ENCODE results near the gene ADAM33.

ADAM33 gene

DNA sequence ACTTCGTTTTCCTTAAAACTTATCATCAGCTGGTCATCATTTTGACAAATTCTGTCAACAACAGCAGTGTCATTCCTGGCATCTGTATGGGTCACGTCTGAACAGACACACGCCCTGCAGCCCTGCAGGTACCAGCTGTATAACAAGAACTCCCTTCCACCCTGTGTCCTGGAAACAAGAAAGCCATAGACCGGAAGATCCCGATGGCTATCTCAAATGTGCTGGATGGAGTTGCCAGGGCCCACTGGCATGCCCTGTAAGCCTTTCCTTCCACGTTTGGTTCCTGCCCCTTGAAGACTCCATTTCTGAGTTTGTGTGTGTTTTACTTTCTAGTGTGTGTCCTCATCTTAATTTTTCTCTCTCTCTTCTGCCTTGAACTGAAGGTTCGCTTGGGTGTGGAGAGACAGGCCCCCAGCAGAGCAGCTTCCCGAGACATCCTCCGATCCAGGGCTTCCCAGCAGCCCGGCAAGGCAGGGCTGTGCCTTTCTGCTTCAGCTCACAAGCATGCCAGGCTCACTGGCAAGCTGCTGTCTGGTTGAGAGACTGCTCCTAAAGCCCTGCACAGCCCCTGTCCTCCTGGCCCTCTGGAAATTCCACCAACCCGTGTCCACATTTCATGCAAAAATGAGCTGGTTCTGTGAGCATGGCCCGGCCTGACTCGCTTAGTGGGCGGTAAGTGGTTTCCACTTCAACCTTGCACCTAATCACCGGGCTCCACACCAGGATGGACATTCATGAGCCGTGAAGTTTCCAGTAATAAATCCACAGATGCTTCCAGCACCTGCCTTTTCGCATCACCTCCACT lies 27.3 kb downstream of the ADAM33 start:
- no peak overlapping the region for H3K27ac ChIP-seq (ENCODE audit: insufficient read depth in 1 of 2, low read depth in 1 of 2, low read length in 2 of 2, poor library complexity in 1 of 2, severe bottlenecking in 2 of 2)
- H3K9me3 ChIP-seq (ENCODE audit: control extremely low read depth in 1 of 5, control insufficient read depth in 4 of 5, insufficient read depth in 2 of 5, low read depth in 1 of 5, low read length in 4 of 5): no peaks in the 10 kb centered on the region
- WGBS (ENCODE audit: insufficient coverage): 94% methylated on average over 16 of the region's 17 CpGs
- ChIA-PET POLR2A (no interaction called here), CTCF (interaction anchor here (0.6 to 0.9 kb wide), 2 partner anchors 23 to 130 kb away, joined by 3 to 6 read pairs; no protein-coding TSS in a partner anchor)
- H3K27me3 ChIP-seq (replicated peaks in 2 of 5; ENCODE audit: control insufficient read depth in 4 of 5, insufficient read depth in 5 of 5, low read length in 4 of 5): peaks cover 0 to 29% (median 6%) of the 10 kb centered on the region in 5 experiments
- no peak overlapping the region for H3K4me3 ChIP-seq (ENCODE audit: control insufficient read depth in 1 of 7, extremely low read depth in 1 of 7, insufficient read depth in 4 of 7, low read depth in 2 of 7, low read length in 6 of 7)
- H3K36me3 ChIP-seq (ENCODE audit: control insufficient read depth in 4 of 4, insufficient read depth in 4 of 4, low read length in 3 of 4): peaks cover 0 to 5% (median 2%) of the 10 kb centered on the region in 4 experiments
- H3K4me1 ChIP-seq (ENCODE audit: control extremely low read depth in 1 of 4, control insufficient read depth in 4 of 4, insufficient read depth in 4 of 4, low read length in 3 of 4): peaks cover 0 to 10% (median 3%) of the 10 kb centered on the region in 4 experiments
- no peak for DNase-seq

- POLR2A ChIA-PET: no interaction called here
These were observed 27.9 kb downstream of the ADAM33 start for GRCh38 chr20:3653921-3654320.

DNA sequence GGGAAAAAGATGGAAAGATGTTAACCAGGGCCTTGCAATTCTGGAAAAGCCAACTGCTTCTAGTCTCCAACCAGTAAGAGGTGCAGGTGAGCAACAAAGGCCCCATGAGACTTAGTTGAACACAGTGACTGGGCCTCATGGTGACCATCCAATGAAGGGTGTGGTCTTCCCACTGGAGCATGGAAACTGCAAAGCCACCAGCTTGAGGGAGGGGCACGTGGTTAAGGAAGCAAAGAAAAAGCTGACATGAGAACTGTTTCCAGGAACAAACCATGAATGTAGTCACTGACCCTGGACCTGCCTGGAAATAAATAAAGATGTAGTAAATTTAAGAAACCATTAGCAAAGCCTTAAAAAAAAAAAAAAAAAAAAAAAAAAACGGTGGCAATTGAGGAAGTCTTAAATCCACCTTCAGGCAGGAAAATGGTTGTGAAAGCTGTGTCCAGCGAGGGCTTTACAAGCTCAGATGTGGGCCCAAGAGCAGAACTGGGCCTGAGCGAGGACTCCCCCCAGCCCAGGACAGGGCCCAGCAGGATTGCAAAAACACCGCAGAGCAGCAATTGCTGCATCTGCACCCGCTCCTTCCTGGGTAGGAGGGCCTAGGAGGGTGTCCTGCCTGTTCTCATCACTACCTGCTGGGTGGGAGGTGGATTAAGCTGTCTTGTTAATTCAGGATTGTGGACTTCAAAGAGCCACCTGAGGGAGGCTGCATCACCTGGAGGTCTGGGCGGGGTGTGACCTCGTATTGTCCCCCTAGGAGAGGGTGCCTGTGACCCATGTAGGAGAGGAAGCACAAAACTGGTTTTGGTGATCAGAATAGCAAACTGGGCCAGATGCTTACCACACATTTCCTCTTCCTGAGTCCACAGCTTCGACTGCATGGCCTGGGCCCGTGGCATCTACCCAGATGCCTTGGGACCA lies 28.9 kb downstream of the ADAM33 start:
- peaks cover 0 to 13% (median 0%) of the 10 kb centered on the region in 5 experiments for H3K27me3 ChIP-seq (replicated peaks in 2 of 5; ENCODE audit: control insufficient read depth in 4 of 5, insufficient read depth in 5 of 5, low read length in 4 of 5)
- POLR2A ChIA-PET: no interaction called here
- H3K4me3 ChIP-seq (ENCODE audit: control insufficient read depth in 1 of 7, extremely low read depth in 1 of 7, insufficient read depth in 4 of 7, low read depth in 2 of 7, low read length in 6 of 7): no peak overlapping the region
- no peak for DNase-seq
- CTCF ChIA-PET: interaction anchor here (1.0 to 1.1 kb wide), 2 partner anchors 19 to 765 kb away, joined by 3 read pairs; no protein-coding TSS in a partner anchor
- 55% methylated on average over 7 of the region's 10 CpGs for WGBS (ENCODE audit: insufficient coverage)
- H3K36me3 ChIP-seq (ENCODE audit: control insufficient read depth in 4 of 4, insufficient read depth in 4 of 4, low read length in 3 of 4): peaks cover 0 to 6% (median 5%) of the 10 kb centered on the region in 4 experiments
- H3K9me3 ChIP-seq (ENCODE audit: control extremely low read depth in 1 of 5, control insufficient read depth in 4 of 5, insufficient read depth in 2 of 5, low read depth in 1 of 5, low read length in 4 of 5): no peaks in the 10 kb centered on the region
- peaks cover 0 to 10% (median 3%) of the 10 kb centered on the region in 4 experiments for H3K4me1 ChIP-seq (ENCODE audit: control extremely low read depth in 1 of 4, control insufficient read depth in 4 of 4, insufficient read depth in 4 of 4, low read length in 3 of 4)
- H3K27ac ChIP-seq (ENCODE audit: insufficient read depth in 1 of 2, low read depth in 1 of 2, low read length in 2 of 2, poor library complexity in 1 of 2, severe bottlenecking in 2 of 2): no peak overlapping the region

More at GRCh38 chr20:3653921-3654320, 27.9 kb downstream of the ADAM33 start:
- Histone ChIP-seq H3K9me3 (ENCODE audit: control extremely low read depth in 1 of 5, control insufficient read depth in 4 of 5, insufficient read depth in 2 of 5, low read depth in 1 of 5, low read length in 4 of 5) (no peaks in the 10 kb centered on the region), H3K27me3 (replicated peaks in 2 of 5; ENCODE audit: control insufficient read depth in 4 of 5, insufficient read depth in 5 of 5, low read length in 4 of 5) (peaks cover 0 to 23% (median 6%) of the 10 kb centered on the region in 5 experiments), H3K4me1 (ENCODE audit: control extremely low read depth in 1 of 4, control insufficient read depth in 4 of 4, insufficient read depth in 4 of 4, low read length in 3 of 4) (peaks cover 0 to 10% (median 3%) of the 10 kb centered on the region in 4 experiments), H3K27ac (ENCODE audit: insufficient read depth in 1 of 2, low read depth in 1 of 2, low read length in 2 of 2, poor library complexity in 1 of 2, severe bottlenecking in 2 of 2) (no peak overlapping the region), H3K4me3 (ENCODE audit: control insufficient read depth in 1 of 7, extremely low read depth in 1 of 7, insufficient read depth in 4 of 7, low read depth in 2 of 7, low read length in 6 of 7) (no peak overlapping the region), H3K36me3 (ENCODE audit: control insufficient read depth in 4 of 4, insufficient read depth in 4 of 4, low read length in 3 of 4) (peaks cover 0 to 5% (median 2%) of the 10 kb centered on the region in 4 experiments)
- WGBS (ENCODE audit: insufficient coverage): 100% methylated on average over 2 of the region's 2 CpGs
- no peak for DNase-seq
- CTCF ChIA-PET: interaction anchor here (0.5 to 1.1 kb wide), 4 partner anchors 23 to 764 kb away, joined by 3 to 6 read pairs (median 3); no protein-coding TSS in a partner anchor

DNA sequence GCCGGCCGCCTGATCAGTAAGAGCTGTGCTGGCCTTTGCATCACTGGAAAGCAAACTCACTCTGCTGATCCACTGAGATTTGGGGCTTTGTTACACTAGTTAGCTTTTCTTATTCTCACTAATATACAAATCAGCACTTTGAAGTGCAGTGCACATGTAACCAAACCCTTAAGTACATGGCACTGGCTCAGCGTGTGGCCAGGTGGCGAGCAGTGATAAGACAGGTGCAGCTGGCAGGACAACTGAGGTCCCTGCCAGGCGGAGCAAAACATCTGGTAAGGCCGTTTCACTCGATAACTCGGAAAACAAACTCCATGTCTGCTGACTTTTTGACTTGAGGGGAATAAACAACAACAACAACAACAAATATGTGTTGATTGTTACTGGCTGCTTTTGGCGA lies 29.6 kb downstream of the ADAM33 start:
- H3K27me3 ChIP-seq (replicated peaks in 2 of 5; ENCODE audit: control insufficient read depth in 4 of 5, insufficient read depth in 5 of 5, low read length in 4 of 5): peaks cover 0 to 6% (median 0%) of the 10 kb centered on the region in 5 experiments
- POLR2A ChIA-PET: no interaction called here
- peaks cover 0 to 11% (median 7%) of the 10 kb centered on the region in 4 experiments for H3K36me3 ChIP-seq (ENCODE audit: control insufficient read depth in 4 of 4, insufficient read depth in 4 of 4, low read length in 3 of 4)
- H3K27ac ChIP-seq (ENCODE audit: insufficient read depth in 1 of 2, low read depth in 1 of 2, low read length in 2 of 2, poor library complexity in 1 of 2, severe bottlenecking in 2 of 2): no peak overlapping the region
- H3K4me3 ChIP-seq (ENCODE audit: control insufficient read depth in 1 of 7, extremely low read depth in 1 of 7, insufficient read depth in 4 of 7, low read depth in 2 of 7, low read length in 6 of 7): no peak overlapping the region
- peak in 1 of 3 donors; percentile 27 for DNase-seq
- CTCF ChIA-PET: interaction anchor here (1.0 kb wide), 1 partner anchor 18 kb away, joined by 3 read pairs; no protein-coding TSS in a partner anchor
- H3K9me3 ChIP-seq (ENCODE audit: control extremely low read depth in 1 of 5, control insufficient read depth in 4 of 5, insufficient read depth in 2 of 5, low read depth in 1 of 5, low read length in 4 of 5): no peaks in the 10 kb centered on the region
- WGBS (ENCODE audit: insufficient coverage): 100% methylated on average over 3 of the region's 9 CpGs
- H3K4me1 ChIP-seq (ENCODE audit: control extremely low read depth in 1 of 4, control insufficient read depth in 4 of 4, insufficient read depth in 4 of 4, low read length in 3 of 4): peaks cover 0 to 10% (median 3%) of the 10 kb centered on the region in 4 experiments

DNA sequence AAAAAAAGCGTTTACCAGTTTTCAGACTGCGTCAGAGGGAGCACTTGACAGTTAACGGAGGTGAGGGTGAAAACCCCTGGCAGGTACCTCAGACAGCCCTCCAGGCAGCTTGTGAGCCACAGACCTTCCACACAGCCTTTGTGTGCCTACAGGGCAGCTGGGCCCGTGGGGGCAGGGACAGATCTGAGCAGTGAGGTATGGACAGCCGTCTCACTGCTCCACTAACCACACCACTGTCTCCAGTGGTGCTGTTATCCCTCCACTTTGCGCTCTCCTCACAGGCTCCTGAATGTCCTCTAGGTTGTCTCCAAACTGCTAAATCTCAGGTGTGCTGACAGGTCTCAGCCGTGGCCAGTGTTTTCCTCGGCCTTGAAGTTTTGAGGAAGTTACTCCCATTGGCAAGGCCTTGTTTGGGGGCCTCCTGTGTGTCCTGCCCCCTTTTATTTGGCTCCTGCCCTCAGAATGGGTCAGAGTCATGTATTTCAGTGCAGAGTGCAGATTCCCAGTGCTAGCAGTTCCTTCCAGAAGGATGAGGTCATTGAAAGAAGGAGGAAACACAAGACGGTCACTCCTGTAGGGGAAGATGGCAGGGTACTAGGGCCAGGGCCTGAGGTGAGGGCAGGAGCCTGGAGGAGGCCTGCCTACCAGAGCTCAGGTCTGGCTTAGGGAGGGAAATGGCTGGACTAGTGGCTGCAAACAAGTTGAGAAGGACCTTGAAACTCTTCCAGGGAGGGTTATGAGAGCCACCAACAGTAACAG lies 30.4 kb downstream of the ADAM33 start:
- Histone ChIP-seq H3K4me1 (ENCODE audit: control extremely low read depth in 1 of 4, control insufficient read depth in 4 of 4, insufficient read depth in 4 of 4, low read length in 3 of 4) (peaks cover 0 to 10% (median 3%) of the 10 kb centered on the region in 4 experiments), H3K27ac (ENCODE audit: insufficient read depth in 1 of 2, low read depth in 1 of 2, low read length in 2 of 2, poor library complexity in 1 of 2, severe bottlenecking in 2 of 2) (no peak overlapping the region), H3K9me3 (ENCODE audit: control extremely low read depth in 1 of 5, control insufficient read depth in 4 of 5, insufficient read depth in 2 of 5, low read depth in 1 of 5, low read length in 4 of 5) (no peaks in the 10 kb centered on the region), H3K4me3 (ENCODE audit: control insufficient read depth in 1 of 7, extremely low read depth in 1 of 7, insufficient read depth in 4 of 7, low read depth in 2 of 7, low read length in 6 of 7) (no peak overlapping the region), H3K36me3 (ENCODE audit: control insufficient read depth in 4 of 4, insufficient read depth in 4 of 4, low read length in 3 of 4) (peaks cover 0 to 16% (median 10%) of the 10 kb centered on the region in 4 experiments), H3K27me3 (replicated peaks in 2 of 5; ENCODE audit: control insufficient read depth in 4 of 5, insufficient read depth in 5 of 5, low read length in 4 of 5) (peaks cover 0 to 4% (median 0%) of the 10 kb centered on the region in 5 experiments)
- CTCF ChIA-PET: interaction anchor here (1.0 kb wide), 1 partner anchor 18 kb away, joined by 3 read pairs; no protein-coding TSS in a partner anchor
- no peak for DNase-seq
- POLR2A ChIA-PET: interaction anchor here (0.6 kb wide), 1 partner anchor 30 kb away, joined by 3 read pairs; the partner anchor contains the start of gene ADAM33
- WGBS (ENCODE audit: insufficient coverage): 87% methylated on average over 8 of the region's 9 CpGs

GRCh38 chr20:3648951-3649350 lies 32.9 kb downstream of the ADAM33 start:
- 94% methylated on average over 5 of the region's 9 CpGs for WGBS (ENCODE audit: insufficient coverage)
- peaks cover 0 to 10% (median 3%) of the 10 kb centered on the region in 4 experiments for H3K4me1 ChIP-seq (ENCODE audit: control extremely low read depth in 1 of 4, control insufficient read depth in 4 of 4, insufficient read depth in 4 of 4, low read length in 3 of 4)
- H3K9me3 ChIP-seq (ENCODE audit: control extremely low read depth in 1 of 5, control insufficient read depth in 4 of 5, insufficient read depth in 2 of 5, low read depth in 1 of 5, low read length in 4 of 5): no peaks in the 10 kb centered on the region
- ChIA-PET POLR2A (no interaction called here), CTCF (no interaction called here)
- H3K4me3 ChIP-seq (ENCODE audit: control insufficient read depth in 1 of 7, extremely low read depth in 1 of 7, insufficient read depth in 4 of 7, low read depth in 2 of 7, low read length in 6 of 7): no peak overlapping the region
- H3K27ac ChIP-seq (ENCODE audit: insufficient read depth in 1 of 2, low read depth in 1 of 2, low read length in 2 of 2, poor library complexity in 1 of 2, severe bottlenecking in 2 of 2): no peak overlapping the region
- H3K36me3 ChIP-seq (ENCODE audit: control insufficient read depth in 4 of 4, insufficient read depth in 4 of 4, low read length in 3 of 4): peaks cover 0 to 28% (median 21%) of the 10 kb centered on the region in 4 experiments
- H3K27me3 ChIP-seq (replicated peaks in 2 of 5; ENCODE audit: control insufficient read depth in 4 of 5, insufficient read depth in 5 of 5, low read length in 4 of 5): no peaks in the 10 kb centered on the region
- no peak for DNase-seq
